Measurements from ENCODE around the gene TRIM46.
"Not testable (repeated sequence)": the region's sequence is repeated elsewhere in the genome, so short reads cannot be mapped to it uniquely, and the experiment has no call there.

The TRIM46 gene

DNA sequence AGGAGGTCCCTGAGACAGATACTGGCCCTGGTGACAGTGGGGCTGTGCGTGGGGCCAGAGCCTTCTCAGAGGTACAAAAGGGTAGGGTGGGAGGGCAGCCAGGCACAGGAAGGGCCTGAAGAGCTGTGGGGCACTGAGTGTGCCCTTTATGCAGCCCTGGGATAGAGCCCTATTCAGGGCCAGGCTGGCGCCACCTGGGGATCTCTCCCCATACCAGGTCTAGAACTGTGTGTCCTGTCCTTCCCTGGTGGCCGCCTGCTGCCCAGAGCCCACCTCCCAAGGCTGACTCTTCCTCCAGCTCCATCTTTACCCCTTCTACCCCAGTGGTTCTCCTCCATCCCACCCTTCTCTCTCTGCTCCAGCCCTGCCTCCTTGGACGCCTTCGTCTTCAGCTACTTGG lies 59.9 kb downstream of the TRIM46 start:
- DNase-seq: not testable (repeated sequence)

Measured in NCI-H1048 (cell line).